GM12892 (cell line): Measurements from ENCODE around the gene ATP9A.

Experiments used
- POLR2A ChIP-seq: IDR thresholded peaks from 2 replicates; pipeline ENCODE4 v1.6.1; 2011; ENCODE audit warnings: low read depth, low read length, control low read depth
- POLR2AphosphoS5 ChIP-seq: IDR thresholded peaks from 2 replicates; pipeline ENCODE4 v1.6.1; 2011; ENCODE audit warnings: low read depth, low read length, control low read depth

- no peak for TF ChIP-seq POLR2AphosphoS5
- TF ChIP-seq POLR2A = no peak
These were observed 69.9 kb downstream of the ATP9A start for GRCh38 chr20:51698252-51698651.
